Testis (tissue), 3 donors: Measurements from ENCODE around the gene CFAP58. TPM values are rescaled to one million over a fixed set of nuclear protein-coding genes. Genes with fewer than 3 reads are reported as not detected.

Source experiments
- DNase-seq: peaks from one replicate; pipeline ENCODE4 v3.0.0-alpha.2; 2019
- H3K27ac ChIP-seq, 2 donors: fragments of 200-600 bp; sonication (generic); one replicate each; pipeline ENCODE4 v1.5.1; 2019
- H3K27me3 ChIP-seq: fragments of 200-600 bp; sonication (generic); one replicate; pipeline ENCODE4 v1.5.1; 2019
- H3K36me3 ChIP-seq: fragments of 200-600 bp; sonication (generic); one replicate; pipeline ENCODE4 v1.5.1; 2017; ENCODE audit warnings: low read depth; ENCODE audit errors: missing control alignments
- H3K4me1 ChIP-seq: fragments of 200-600 bp; sonication (generic); one replicate; pipeline ENCODE4 v1.5.1; 2019
- H3K4me3 ChIP-seq, 2 donors: fragments of 200-600 bp; sonication (generic); one replicate each; pipeline ENCODE4 v1.5.1; 2017 to 2019
- H3K9me3 ChIP-seq: fragments of 200-600 bp; sonication (generic); one replicate; pipeline ENCODE4 v1.5.1; 2017
- CTCF ChIP-seq, 3 experiments: fragments of 450-650 bp in 2 of 3; fragments of 200-600 bp in 1 of 3; sonication (generic) in 1 of 3; IDR thresholded peaks; one replicate each; pipeline ENCODE4 v1.5.1; 2016 to 2019; ENCODE audit warnings: antibody characterized with exemption in 3 of 3, mild to moderate bottlenecking in 2 of 3, moderate library complexity in 1 of 3
- POLR2A ChIP-seq: fragments of 450-650 bp; IDR thresholded peaks from one replicate; pipeline ENCODE4 v1.6.1; 2017; ENCODE audit warnings: antibody characterized with exemption, mild to moderate bottlenecking, moderate library complexity
- WGBS, 2 donors: methylation state at CpG; one replicate each; pipeline ENCODE4 v1.1.5; 2018; 5-methylcytosine and 5-hydroxymethylcytosine counted together
- intact Hi-C: fragments of 100-400 bp; cut with DNase I; formaldehyde crosslinking; loops from one replicate; pipeline ENCODE4 v1.15.1; 2023; ENCODE audit warnings: low total_unique reads
- polyA plus RNA-seq: library from polyadenylated mRNA; stranded (reverse); fragments of 350-450 nt; fragmentation: Illumina TruSeq; extraction: RNeasy Lipid Tissue Mini Kit (QIAGEN cat#74804); gene quantifications from one replicate; pipeline ENCODE4 v1.2.3, GENCODE V29; 2014; ENCODE audit warnings: low read depth, low replicate concordance; ENCODE audit not compliant: insufficient read depth
- total RNA-seq, 2 donors: library from RNA; depleted of rRNA; stranded (reverse); fragments of >200 nt; gene quantifications; one replicate each; pipeline ENCODE4 v1.2.3, GENCODE V29; 2016

CFAP58 gene
- total and polyA plus RNA-seq, 3 donors from 2014 or later, result 10.1 to 16.3 (median 14.6) TPM

GRCh38 chr10:104433669-104434068, 80.0 kb downstream of the CFAP58 start:
- no peaks in the 10 kb centered on the region for H3K36me3 ChIP-seq
- H3K4me3 ChIP-seq, result no peak overlapping the region
- H3K27me3 ChIP-seq, result no peaks in the 10 kb centered on the region
- no peak overlapping the region for H3K27ac ChIP-seq
- 68 to 82% methylated on average over 3 of the region's 3 CpGs for WGBS, 2 donors
- no peaks in the 10 kb centered on the region for H3K9me3 ChIP-seq
- intact Hi-C loops, result no loop called here
- no peak for DNase-seq
- no peaks in the 10 kb centered on the region for H3K4me1 ChIP-seq
- no peak for TF ChIP-seq POLR2A
- TF ChIP-seq CTCF (IDR thresholded peaks at IDR 0.05), result no peak

- 81 to 95% methylated on average over 1 of the region's 1 CpG for WGBS, 2 donors
- Histone ChIP-seq H3K36me3 (no peaks in the 10 kb centered on the region), H3K27me3 (no peaks in the 10 kb centered on the region), H3K4me1 (no peaks in the 10 kb centered on the region), H3K27ac (no peak overlapping the region), H3K9me3 (no peaks in the 10 kb centered on the region), H3K4me3 (no peak overlapping the region)
- intact Hi-C loops, result no loop called here
- DNase-seq, result no peak
- no peak for TF ChIP-seq CTCF (IDR thresholded peaks at IDR 0.05)
- TF ChIP-seq POLR2A, result no peak
These were observed 81.0 kb downstream of the CFAP58 start for GRCh38 chr10:104434601-104435000.

GRCh38 chr10:104435822-104436221, 82.2 kb downstream of the CFAP58 start:
- intact Hi-C loops, result no loop called here

GRCh38 chr10:104437226-104437625, 83.6 kb downstream of the CFAP58 start:
- H3K9me3 ChIP-seq, result no peaks in the 10 kb centered on the region
- WGBS, 2 donors, result 75 to 88% methylated on average over 2 of the region's 2 CpGs
- no peaks in the 10 kb centered on the region for H3K27me3 ChIP-seq

More at GRCh38 chr10:104435822-104436221, 82.2 kb downstream of the CFAP58 start:
- Histone ChIP-seq H3K4me1 (no peaks in the 10 kb centered on the region), H3K27ac (no peak overlapping the region), H3K9me3 (no peaks in the 10 kb centered on the region), H3K27me3 (no peaks in the 10 kb centered on the region), H3K4me3 (no peak overlapping the region), H3K36me3 (no peaks in the 10 kb centered on the region)
- DNase-seq, result no peak
- TF ChIP-seq CTCF (IDR thresholded peaks at IDR 0.05), result no peak
- no peak for TF ChIP-seq POLR2A
- WGBS, 2 donors, result 71 to 74% methylated on average over 2 of the region's 2 CpGs

More at GRCh38 chr10:104437226-104437625, 83.6 kb downstream of the CFAP58 start:
- DNase-seq, result no peak
- Histone ChIP-seq H3K27ac (no peak overlapping the region), H3K4me1 (no peaks in the 10 kb centered on the region), H3K4me3 (no peak overlapping the region), H3K36me3 (no peaks in the 10 kb centered on the region)
- intact Hi-C loops, result no loop called here
- TF ChIP-seq POLR2A (no peak), CTCF (IDR thresholded peaks at IDR 0.05) (no peak)
